ENCODE data around the gene ZBTB38.

DNA sequence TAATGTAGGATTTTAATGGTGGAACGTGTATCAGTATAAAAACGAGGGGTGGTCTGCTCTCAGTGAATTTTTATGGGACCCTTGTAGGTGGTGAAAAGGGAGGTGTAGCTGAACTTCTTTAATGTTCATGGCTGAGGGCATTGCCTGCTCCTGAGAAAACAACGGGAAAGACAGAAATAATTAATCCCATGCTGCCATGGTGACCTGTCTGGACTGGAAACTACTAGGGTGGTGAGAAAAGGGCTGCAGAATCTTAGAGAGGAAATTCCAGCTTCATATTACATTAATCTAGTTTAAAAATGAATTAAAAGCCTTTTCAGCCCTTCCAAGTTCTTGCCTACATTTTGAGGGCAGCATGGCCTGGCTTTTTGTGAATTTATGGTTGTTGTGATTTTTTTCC lies 47.6 kb downstream of the ZBTB38 start:
- TF ChIP-seq CTCF (IDR thresholded peaks at IDR 0.05) (no peak), POLR2A (IDR thresholded peaks at IDR 0.05) (no peak), POLR2AphosphoS5 (IDR thresholded peaks at IDR 0.05) (no peak)

Measured in breast epithelium (tissue), 3 donors.